ENCODE data around the gene MAP4K4. TPM values are rescaled to one million over a fixed set of nuclear protein-coding genes. Genes with fewer than 3 reads are reported as not detected.

MAP4K4 gene
- total and polyA plus RNA-seq, 2 of the 4 experiments (the other 2 are of a cell fraction): 89.4 to 124 TPM

- Histone ChIP-seq H2BK15ac (ENCODE audit: low read depth, low read length) (no peak overlapping the region), H3K4me2 (ENCODE audit: low read depth, low read length) (no peak overlapping the region), H4K91ac (ENCODE audit: insufficient read depth, low read depth, low read length) (no peak overlapping the region), H3K56ac (ENCODE audit: extremely low read depth, insufficient read depth, low read length) (no peak overlapping the region), H3K18ac (ENCODE audit: low read depth, low read length) (no peak overlapping the region), H3K9me1 (ENCODE audit: insufficient read depth, low read length) (no peaks in the 10 kb centered on the region), H2BK20ac (ENCODE audit: low read depth, low read length) (no peak overlapping the region), H3K23ac (ENCODE audit: low read depth, low read length) (no peak overlapping the region), H3K79me1 (ENCODE audit: low read depth in 1 of 2, low read length in 2 of 2) (no peaks in the 10 kb centered on the region), H3K27me3 (ENCODE audit: control insufficient read depth, insufficient read depth, low read length) (no peaks in the 10 kb centered on the region; the same call in 1 of the 2 replicates), H3K9me3 (ENCODE audit: control insufficient read depth, insufficient read depth, low read length) (no peaks in the 10 kb centered on the region), H2BK5ac (ENCODE audit: low read depth, low read length, poor library complexity, severe bottlenecking) (no peak overlapping the region), H3K4me1 (ENCODE audit: control insufficient read depth, insufficient read depth, low read length) (no peaks in the 10 kb centered on the region; the same call in 1 of the 2 replicates), H2BK120ac (ENCODE audit: low read depth, low read length) (no peak overlapping the region), H4K20me1 (ENCODE audit: insufficient read depth, low read length) (no peaks in the 10 kb centered on the region), H2AFZ (replicated peaks; ENCODE audit: low read length, poor library complexity) (no peak overlapping the region), H3K4me3 (ENCODE audit: insufficient read depth, low read depth, low read length) (no peak overlapping the region), H3K14ac (replicated peaks; ENCODE audit: low read depth, low read length) (no peak overlapping the region), H4K5ac (ENCODE audit: low read depth, low read length) (no peak overlapping the region), H3K27ac (ENCODE audit: insufficient read depth, low read length) (no peak overlapping the region), H4K8ac (ENCODE audit: low read depth in 2 of 2, low read length in 2 of 2) (no peak overlapping the region), H2AK5ac (ENCODE audit: low read depth, low read length) (no peak overlapping the region), H3K36me3 (ENCODE audit: control insufficient read depth, insufficient read depth, low read length) (no peaks in the 10 kb centered on the region), H2AK9ac (replicated peaks; ENCODE audit: low read depth, low read length, poor library complexity) (no peak overlapping the region), H3K4ac (ENCODE audit: low read depth, low read length) (no peak overlapping the region), H3K9ac (ENCODE audit: low read depth, low read length) (no peak overlapping the region)
- ATAC-seq (ENCODE audit: low read depth): no peak
- intact Hi-C loops (cut with micrococcal nuclease): no loop called here
- TF ChIP-seq USF2 (IDR thresholded peaks at IDR 0.05; ENCODE audit: low read depth, low read length) (no peak), FOS (IDR thresholded peaks at IDR 0.05; ENCODE audit: low read depth, low read length) (no peak), RAD21 (IDR thresholded peaks at IDR 0.05; ENCODE audit: low read length) (no peak), CTCF (conservative IDR thresholded peaks at IDR 0.05; ENCODE audit: low read depth, low read length) (no peak), ELK1 (IDR thresholded peaks at IDR 0.05; ENCODE audit: borderline replicate concordance, low read depth, low read length) (no peak), SMC3 (IDR thresholded peaks at IDR 0.05; ENCODE audit: low read depth, low read length) (no peak), MXI1 (IDR thresholded peaks at IDR 0.05; ENCODE audit: borderline replicate concordance, low read depth, low read length) (no peak), BHLHE40 (IDR thresholded peaks at IDR 0.05; ENCODE audit: low read depth, low read length) (no peak), CEBPB (IDR thresholded peaks at IDR 0.05; ENCODE audit: low read depth, low read length) (no peak), MAZ (IDR thresholded peaks at IDR 0.05; ENCODE audit: borderline replicate concordance, low read depth, low read length) (no peak), RCOR1 (IDR thresholded peaks at IDR 0.05; ENCODE audit: insufficient replicate concordance, low read length) (no peak), RFX5 (IDR thresholded peaks at IDR 0.05; ENCODE audit: low read depth, low read length) (no peak)
- in situ Hi-C loops (cut with MboI; ENCODE audit: low sequenced_read_pairs): loop anchor here (25.0 kb wide), 1 partner anchor 164 kb away; no protein-coding TSS in a partner anchor
- no TSS peak for BruUV-seq (replicated peaks)
- ChIA-PET CTCF (no interaction called here), POLR2A (ENCODE audit: unreplicated experiment) (no interaction called here)
- WGBS, 2 experiments (ENCODE audit: extremely low coverage in 2 of 2, insufficient read length in 1 of 2): no CpG with 5 or more reads among the region's 2 CpGs
- dilution Hi-C loops (cut with HindIII; ENCODE audit: low sequenced_read_pairs, unreplicated experiment): no loop called here
- no peak for DNase-seq
These were observed 20.8 kb upstream of the MAP4K4 start for GRCh38 chr2:101676674-101677073.
